DMS 273 treated with DMSO at 0.1 percent for 48 hours (cell line): Measurements from ENCODE around the gene TTLL1.
"Not testable (repeated sequence)": the region's sequence is repeated elsewhere in the genome, so short reads cannot be mapped to it uniquely, and the experiment has no call there.

Source experiments
- DNase-seq: peaks from one replicate; lab custom pipeline; 2025; lab: John Stamatoyannopoulos, UW

The TTLL1 gene

DNA sequence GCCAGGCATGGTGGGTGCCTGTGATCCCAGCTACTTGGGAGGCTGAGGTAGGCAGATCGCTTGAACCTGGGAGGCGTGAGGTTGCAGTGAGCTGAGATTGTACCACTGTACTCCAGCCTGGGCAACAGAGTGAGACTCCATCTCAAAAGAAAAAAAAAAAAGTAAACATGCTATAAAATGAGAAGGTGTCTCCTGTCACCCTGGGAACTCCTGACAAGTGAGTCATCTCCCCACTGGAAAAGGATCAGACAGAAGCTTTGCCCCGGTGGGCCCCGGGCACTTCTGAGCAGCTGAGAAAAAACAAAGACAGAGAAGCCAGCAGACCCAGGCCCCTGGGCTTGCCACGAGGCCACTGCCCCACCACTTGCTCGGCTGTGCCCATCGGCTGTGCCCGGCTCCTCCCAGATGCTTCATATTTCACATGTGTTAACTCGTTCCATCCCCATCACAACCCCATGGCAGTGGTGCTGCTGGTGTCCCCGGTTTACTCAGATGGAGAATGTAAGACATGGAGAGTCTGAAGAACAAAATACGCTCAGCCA, 22.3 kb downstream of the TTLL1 start:
- DNase-seq, result no peak

GRCh38 chr22:43066134-43066533, 23.1 kb downstream of the TTLL1 start:
- DNase-seq, result no peak

DNA sequence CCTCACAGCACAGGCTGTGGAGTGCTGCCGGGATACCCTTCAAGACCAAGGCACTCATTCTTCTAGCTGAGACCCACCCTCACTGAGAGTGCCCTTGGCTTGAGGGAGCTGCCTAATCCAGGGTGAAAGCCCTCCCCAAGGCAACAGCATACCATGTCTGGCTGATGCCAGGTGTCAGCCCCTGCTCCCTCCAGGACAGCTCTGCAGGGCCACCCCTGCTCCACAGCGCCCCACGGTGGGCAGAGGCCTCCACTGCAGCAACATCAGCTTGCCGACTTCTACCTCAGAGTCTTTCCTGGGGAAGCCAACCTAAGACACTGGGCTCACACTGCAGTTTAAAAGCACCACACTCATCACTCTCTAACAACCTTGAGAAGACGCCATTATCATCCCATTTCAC, 29.0 kb downstream of the TTLL1 start:
- no peak for DNase-seq

- no peak for DNase-seq
Observed at GRCh38 chr22:43057641-43058040, 31.6 kb downstream of the TTLL1 start.

GRCh38 chr22:43053176-43053575, 36.0 kb downstream of the TTLL1 start:
- no peak for DNase-seq

DNA sequence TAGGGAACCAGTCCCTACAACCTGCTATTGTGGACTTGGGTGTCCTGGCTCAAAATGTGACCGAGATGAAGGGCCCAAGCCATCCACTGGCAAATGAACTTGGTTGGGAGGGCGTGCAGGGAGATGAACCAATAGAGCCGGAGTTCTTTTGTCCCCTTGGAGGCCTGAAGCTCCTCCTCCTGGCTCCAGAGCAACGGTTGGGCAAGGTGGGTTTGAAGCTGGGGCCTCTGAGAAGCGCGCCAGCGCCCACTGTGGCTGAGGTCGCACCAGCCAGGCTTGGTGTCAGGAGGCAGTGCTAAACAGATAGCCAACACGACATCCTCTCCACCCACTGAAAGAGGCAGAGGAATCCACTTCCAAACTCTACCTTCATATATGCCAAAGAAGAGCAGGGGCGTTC, 38.2 kb downstream of the TTLL1 start:
- DNase-seq, result no peak

GRCh38 chr22:43047605-43048004, 41.6 kb downstream of the TTLL1 start:
- no peak for DNase-seq

GRCh38 chr22:43044290-43044712, 44.9 kb downstream of the TTLL1 start:
- no peak for DNase-seq

GRCh38 chr22:43042101-43042780, 47.0 kb downstream of the TTLL1 start:
- DNase-seq, result peak; percentile 59

GRCh38 chr22:43039800-43040199, 49.4 kb downstream of the TTLL1 start:
- DNase-seq, result no peak

GRCh38 chr22:43038325-43038724, 50.9 kb downstream of the TTLL1 start:
- DNase-seq, result no peak

DNA sequence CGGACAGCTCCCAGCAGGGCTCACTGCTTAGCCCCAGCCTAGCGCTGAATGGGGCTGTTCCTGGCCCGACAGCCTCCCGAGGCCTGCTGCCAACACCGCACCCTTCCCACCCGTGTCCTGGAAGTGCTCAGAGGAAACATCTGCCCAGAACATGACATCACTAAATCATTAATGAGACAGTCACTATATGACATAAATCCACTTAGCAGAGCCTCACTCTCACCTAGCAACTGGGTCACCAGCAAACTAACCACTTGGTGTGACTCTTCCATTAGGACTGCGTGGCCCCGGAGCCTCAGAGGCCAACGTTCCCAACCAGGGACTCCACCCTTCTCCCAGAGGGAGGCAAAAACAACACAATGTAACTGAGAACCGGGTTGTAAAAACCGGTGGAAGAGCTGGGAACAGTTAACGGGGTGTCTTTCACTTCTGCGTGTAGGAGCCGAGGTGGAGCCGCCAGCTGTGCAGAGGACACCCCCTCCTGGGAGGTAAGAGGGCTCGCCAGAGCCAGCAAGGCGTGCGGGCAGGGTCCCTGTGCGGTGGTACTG, 52.8 kb downstream of the TTLL1 start:
- no peak for DNase-seq

DNA sequence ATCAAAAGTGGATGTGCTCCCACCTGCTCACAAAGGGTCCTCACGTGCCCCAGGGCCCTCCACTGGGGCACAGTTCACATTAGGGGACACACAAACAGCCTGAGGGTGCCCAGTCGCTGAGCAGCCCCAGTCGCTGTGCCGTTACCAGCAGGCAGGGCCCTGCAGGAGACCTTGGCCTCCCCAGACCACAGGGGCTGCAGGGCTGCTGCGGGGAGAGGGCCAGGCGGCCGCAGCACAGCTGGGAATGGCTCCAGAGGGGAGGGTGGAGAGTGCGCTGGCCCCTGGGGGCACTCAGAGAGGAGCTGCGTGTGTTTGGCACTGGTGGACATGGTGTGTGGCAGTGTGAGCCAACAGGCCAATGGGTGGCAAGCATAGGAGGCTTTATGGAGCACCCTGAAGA, 53.9 kb downstream of the TTLL1 start:
- DNase-seq, result no peak

GRCh38 chr22:43031617-43032016, 57.6 kb downstream of the TTLL1 start:
- no peak for DNase-seq

DNA sequence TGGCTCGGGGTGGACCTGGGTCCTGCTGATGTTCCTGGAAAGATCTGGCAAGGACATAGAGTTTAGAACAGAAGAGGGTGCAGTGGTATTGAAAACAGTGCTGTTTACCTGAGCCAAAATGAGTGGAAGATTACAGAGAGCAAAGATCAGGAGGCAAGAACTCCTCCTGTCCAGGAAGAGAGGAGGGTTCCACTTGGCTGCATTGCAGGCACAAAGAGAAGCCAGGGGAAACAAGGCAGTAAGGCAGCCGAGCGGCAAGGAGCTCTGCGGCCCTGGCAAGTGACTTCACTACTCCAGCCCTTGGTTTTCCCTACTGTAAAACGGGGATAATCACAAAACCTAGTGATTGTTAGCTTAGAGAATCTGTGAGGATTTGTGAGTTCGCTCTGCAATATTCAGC, 70.6 kb downstream of the TTLL1 start:
- DNase-seq, result no peak

GRCh38 chr22:43017525-43018460, 71.4 kb downstream of the TTLL1 start:
- no peak for DNase-seq

DNA sequence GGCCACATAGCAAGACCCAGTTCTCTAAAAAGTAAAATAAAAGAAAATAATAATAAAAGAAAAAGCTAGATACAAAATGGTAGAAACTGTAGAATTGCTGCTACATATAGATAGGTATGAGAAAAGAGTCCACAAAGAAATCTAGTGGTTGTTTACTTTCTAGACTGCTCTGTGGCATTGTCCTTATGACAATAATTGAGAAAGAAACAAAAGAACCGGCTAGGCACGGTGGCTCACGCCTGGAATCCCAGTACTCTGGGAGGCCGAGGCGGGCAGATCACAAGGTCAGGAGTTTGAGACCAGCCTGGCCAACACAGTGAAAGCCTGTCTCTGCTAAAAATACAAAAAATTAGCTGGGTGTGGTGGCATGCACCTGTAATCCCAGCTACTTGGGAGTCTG, 73.0 kb downstream of the TTLL1 start:
- not testable (repeated sequence) for DNase-seq

- no peak for DNase-seq
Observed at GRCh38 chr22:43015677-43016042, 73.5 kb downstream of the TTLL1 start.

- peak; percentile 90 for DNase-seq
Observed at GRCh38 chr22:43014869-43015676, 74.1 kb downstream of the TTLL1 start, which contains the start of gene PACSIN2. TSS of gene PACSIN2 (minus strand) at chr22:43015149. CDS start at chr22:42912080, 103,069 bp downstream.

GRCh38 chr22:43014316-43014868, 74.8 kb downstream of the TTLL1 start:
- no peak for DNase-seq
